Measurements from ENCODE around the gene SUPT20HL2. TPM values are rescaled to one million over a fixed set of nuclear protein-coding genes. Genes with fewer than 3 reads are reported as not detected.

The SUPT20HL2 gene
- total RNA-seq, 2 experiments from 2014 or later: not detected

Other genes with a start within 250 kb of the SUPT20HL2 start
- 10 to 100 TPM; 40.8 to 43.3 TPM for gene ZFX, start 164.3 kb downstream of the SUPT20HL2 start, total RNA-seq
- not detected for gene SUPT20HL1, start 46.6 kb upstream of the SUPT20HL2 start, total RNA-seq
- gene PDK3, start 151.2 kb upstream of the SUPT20HL2 start, total RNA-seq: 10 to 100 TPM; 28.0 to 29.0 TPM